DMS 273 (cell line): ENCODE results near the gene ADAMTS2.

ENCODE experiments used
- DNase-seq: peaks from one replicate; lab custom pipeline; 2025; ENCODE audit not compliant: unreplicated experiment; lab: John Stamatoyannopoulos, UW

ADAMTS2 gene

GRCh38 chr5:179345433-179346321 is at the start of gene ADAMTS2:
ADAMTS2 (minus strand) TSS chr5:179345461; CDS start chr5:179345328, 133 bp downstream.
- DNase-seq = peak; percentile 83

- no peak for DNase-seq
Observed at GRCh38 chr5:179393078-179393477, 47.8 kb upstream of the ADAMTS2 start.

GRCh38 chr5:179387151-179388110 is 42.2 kb upstream of the ADAMTS2 start:
- no peak for DNase-seq

GRCh38 chr5:179385914-179386313 is 40.7 kb upstream of the ADAMTS2 start:
- DNase-seq = no peak

- DNase-seq = no peak
Observed at GRCh38 chr5:179382486-179382885, 37.2 kb upstream of the ADAMTS2 start.

- no peak for DNase-seq
Observed at GRCh38 chr5:179381691-179382090, 36.4 kb upstream of the ADAMTS2 start.

GRCh38 chr5:179380211-179381035 is 35.2 kb upstream of the ADAMTS2 start:
- DNase-seq = no peak

GRCh38 chr5:179379321-179379890 is 34.1 kb upstream of the ADAMTS2 start:
- DNase-seq = no peak

- DNase-seq = no peak
Observed at GRCh38 chr5:179378441-179379271, 33.4 kb upstream of the ADAMTS2 start.

GRCh38 chr5:179378116-179378440 is 32.8 kb upstream of the ADAMTS2 start:
- no peak for DNase-seq

- DNase-seq = no peak
Observed at GRCh38 chr5:179377421-179378115, 32.3 kb upstream of the ADAMTS2 start.

GRCh38 chr5:179376701-179377420 is 31.6 kb upstream of the ADAMTS2 start:
- no peak for DNase-seq

GRCh38 chr5:179375831-179376365 is 30.6 kb upstream of the ADAMTS2 start:
- no peak for DNase-seq

- peak; percentile 41 for DNase-seq
Observed at GRCh38 chr5:179375236-179375685, 30.0 kb upstream of the ADAMTS2 start.

- no peak for DNase-seq
Observed at GRCh38 chr5:179374506-179375235, 29.4 kb upstream of the ADAMTS2 start.

GRCh38 chr5:179373961-179374505 is 28.8 kb upstream of the ADAMTS2 start:
- no peak for DNase-seq
